Measurements from ENCODE around the gene GPR132. TPM values are rescaled to one million over a fixed set of nuclear protein-coding genes. Genes with fewer than 3 reads are reported as not detected.
"Not testable (repeated sequence)": the region's sequence is repeated elsewhere in the genome, so short reads cannot be mapped to it uniquely, and the experiment has no call there.

GPR132 gene
- total RNA-seq, 1 donor from 2014 or later: 0.07 TPM

DNA sequence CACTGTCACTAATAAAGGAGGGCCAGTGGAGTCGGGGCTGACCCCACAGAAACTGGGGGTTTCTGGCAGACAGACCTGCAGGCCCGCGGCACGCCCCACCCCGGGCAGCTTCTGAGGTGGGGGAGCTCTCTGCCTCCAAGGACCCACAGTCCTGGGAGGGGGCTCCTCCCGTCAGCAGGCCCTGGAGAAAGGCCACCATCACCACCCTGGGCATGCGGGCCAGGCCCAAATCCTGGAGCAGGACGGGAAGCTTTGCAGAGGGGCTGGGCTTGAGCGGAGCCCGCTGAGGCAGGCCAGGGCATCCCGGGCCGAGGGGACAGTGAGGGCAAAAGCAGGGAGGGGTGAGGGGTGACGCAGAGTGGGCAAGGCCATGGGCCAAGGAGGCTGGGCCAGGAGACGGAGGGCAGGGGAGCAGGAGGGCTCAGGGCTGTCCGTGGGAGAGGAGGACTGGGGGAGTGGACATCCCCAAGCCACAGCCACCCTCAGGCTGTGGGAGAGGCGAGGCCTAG lies 11.1 kb upstream of the GPR132 start:
- no peak for DNase-seq (ENCODE audit: low read depth, low spot score)

DNA sequence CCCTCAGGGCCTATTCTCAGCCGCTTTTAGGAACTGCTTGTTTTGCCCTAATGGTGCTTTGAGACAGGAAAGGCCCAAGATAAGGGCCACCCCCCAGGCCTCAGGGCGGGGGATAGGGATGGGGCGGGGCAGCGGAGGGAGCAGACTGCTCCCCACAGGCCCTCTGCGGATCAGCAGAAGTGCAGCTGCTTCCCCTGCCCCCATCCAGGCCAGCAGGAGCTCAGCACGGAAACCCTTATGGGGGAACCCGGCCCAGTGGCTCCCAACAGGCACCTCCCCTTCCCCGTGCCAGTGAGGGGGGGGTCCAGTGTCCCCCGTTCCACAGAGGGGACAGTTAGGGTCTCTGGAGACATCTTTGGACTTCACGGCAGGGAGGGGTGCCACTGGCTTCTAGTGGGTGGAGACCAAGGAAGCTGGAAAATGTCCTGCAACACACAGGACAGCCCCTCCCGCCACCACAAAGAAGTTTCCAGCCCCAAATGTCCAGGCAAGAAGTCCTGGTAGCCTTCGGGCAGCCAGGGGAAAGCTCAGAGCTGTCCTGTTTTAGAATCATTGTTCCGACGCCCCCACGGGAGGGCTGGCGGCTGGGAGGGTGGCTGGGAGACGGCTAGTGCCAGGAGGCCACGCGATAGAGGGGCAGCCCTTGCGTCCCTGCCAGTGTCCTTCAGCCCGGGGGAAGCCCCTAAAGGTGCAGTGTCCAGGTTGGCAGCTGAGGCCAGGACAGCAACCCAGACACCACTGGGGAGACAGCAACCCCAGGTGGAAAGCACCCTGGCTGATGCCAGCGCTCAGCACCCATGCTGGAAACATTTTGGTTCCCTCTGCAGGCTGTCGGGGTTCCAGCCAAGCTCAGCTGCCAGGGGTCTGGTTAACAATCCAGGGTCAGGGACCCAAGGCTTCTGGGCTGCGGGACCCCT lies 10.4 kb upstream of the GPR132 start:
- DNase-seq (ENCODE audit: low read depth, low spot score): no peak

DNA sequence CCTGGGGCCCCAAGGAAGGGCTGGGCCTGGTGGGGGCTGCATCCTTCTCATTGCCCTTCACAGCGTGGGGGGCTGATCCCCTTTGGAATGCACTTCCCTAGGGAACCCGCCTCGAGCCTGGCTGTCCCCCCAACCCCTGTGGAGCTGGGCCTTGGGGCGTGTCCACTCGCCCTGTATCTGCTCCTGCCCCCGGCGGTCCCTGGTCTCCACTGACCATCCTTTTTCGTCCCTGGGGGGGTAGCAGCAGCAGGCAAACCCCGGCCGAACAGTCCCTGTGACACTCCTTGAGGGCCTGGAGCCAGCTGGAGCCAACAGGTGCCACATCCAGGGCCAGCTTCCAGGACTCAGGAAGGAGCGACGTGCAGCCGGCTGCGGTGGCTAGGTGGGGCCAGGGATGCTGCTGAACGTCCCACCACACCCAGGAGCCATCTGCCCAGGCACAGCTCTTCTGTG lies 9.4 kb upstream of the GPR132 start:
- no peak for DNase-seq (ENCODE audit: low read depth, low spot score)

DNA sequence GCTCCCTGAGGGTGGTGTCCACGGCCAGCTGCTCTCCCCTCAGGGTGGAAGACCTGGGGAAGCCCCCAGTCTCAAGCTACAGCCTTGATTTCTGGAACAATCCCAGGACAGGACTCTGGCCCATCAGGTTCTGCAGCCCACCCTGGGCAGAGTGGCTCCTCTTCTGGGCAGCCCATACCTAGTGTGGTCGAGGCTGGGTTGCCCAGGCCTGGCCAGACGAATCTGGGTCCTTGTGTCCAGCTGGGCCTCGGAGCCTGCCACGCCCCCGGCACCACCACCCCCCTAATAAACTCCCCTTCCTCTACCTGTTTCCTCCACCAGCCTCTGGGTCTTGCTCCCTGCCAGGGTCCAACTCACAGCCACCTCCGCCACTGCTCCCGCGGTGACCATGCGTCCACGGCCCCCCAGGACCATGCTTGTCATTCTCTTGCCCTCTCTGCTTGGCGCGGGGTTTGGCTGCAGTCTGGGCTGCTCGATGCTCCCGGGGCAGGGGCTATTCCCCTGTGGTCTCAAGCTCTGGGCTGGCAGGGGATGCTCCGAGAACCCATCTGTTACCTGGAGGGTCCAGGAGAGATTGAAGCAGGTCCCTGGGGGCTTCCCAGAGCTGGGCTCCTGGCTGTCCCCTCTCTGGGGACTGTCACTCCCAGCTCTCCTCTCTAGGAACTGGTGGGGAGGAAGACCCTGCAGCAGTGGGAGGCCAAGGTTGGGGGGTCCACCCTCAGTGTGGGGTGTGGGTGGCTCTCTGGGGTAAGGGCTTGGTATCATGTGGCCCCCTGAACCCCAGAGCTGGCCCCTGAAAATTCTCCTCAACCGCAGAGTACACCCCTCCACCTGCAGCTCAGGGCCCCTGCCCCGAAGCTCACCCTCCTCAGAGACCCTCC lies 8.7 kb upstream of the GPR132 start:
- no peak for DNase-seq (ENCODE audit: low read depth, low spot score)

DNA sequence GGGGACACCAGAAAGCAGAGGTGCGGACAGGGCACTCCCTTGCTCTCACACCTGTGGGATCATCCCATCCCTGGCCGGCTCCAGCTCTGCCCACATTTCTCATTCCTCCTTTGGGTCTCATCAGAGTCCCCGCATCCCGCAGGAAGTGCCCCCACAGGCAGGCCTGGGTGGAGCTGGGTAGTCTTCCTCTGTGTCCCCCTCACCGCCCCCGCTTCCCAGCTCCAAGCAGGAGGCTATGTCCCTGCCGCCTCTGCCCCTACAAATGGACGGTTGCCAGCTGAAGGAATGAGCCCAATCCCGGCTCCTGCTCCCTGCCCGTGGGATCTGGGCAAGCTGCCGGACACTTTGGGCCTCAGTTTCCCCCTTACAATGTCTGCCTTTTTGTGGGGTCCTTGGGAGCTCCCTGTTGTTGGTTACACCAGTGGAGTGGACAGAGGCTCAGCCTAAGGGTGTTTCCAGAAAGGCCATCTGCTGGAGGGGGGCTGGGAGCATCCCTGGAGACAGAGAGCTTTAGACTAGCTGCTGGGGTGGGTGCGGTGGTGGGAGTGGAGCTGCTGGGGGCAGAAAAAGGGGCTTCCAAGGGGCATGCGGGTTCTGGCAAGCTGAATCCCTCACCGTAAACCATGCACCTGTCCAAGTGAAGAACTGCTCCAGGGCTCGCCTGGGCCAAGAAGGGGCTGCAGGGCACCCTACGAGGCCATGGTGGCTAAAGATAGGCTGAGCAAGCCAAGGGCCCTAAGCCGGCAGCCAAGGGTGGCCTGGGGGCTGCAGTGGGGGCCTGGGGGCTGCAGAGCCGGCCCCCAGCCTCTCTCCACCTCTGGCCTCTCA lies 7.9 kb upstream of the GPR132 start:
- DNase-seq (ENCODE audit: low read depth, low spot score): no peak

DNA sequence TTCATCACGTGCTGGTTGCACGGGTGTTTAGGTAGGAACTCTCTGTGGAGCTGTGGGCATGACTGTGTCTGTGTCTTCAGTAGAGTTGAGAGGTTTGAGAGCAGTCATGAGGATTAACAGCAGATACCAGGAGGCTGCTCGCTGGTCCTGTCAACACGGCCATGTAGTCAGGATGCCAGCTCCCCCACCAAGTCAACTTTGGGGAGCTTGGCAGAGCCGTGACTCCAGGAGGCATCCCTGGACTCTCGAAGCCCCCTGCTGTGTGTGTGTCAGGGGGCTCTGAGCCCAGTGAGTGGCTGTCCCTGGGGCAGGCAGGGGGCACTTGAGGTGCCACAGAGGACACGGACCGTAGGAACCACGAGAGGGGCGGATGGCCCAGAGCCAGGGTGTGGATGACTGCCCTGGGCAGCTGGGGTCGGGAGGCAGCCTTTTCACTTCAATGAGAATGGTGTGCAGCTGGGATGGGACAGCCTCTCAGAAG lies 7.2 kb upstream of the GPR132 start:
- no peak for DNase-seq (ENCODE audit: low read depth, low spot score)

DNA sequence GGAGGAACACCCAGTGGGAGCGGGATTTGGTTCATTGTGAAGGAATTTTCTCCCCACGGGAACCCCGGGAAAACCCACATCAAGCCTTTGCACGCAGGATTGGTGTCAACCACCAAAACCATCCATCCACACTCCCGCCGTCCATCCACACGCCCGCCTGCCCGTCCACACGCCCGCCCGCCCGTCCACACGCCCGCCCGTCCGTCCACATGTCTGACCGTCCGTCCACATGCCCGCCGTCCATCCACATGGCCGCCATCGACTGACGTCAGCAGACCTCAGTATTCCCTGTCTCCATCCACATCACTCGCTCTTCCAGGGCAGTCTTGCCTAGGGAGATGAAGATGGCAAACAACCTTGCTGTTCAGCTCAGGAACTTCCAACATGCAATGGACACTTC lies 6.7 kb upstream of the GPR132 start:
- no peak for DNase-seq (ENCODE audit: low read depth, low spot score)

DNA sequence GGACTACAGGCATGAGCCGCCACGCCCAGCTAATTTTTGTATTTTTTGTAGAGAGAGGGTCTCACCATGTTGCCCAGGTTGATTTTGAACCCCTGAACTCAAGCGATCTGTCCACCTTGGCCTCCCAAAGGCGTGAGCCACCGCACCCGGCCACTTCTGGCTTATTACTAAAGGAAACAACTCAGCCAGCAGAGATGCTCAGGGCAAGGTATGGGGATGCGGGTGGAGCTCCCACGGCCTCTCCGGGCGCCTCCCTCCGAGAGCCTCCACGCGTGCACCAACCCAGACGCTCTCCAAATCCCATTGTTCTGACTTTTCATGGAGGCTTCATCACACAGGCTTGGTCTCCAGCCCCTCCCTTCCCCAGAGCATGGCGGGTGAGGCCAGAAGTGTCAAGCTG lies 6.1 kb upstream of the GPR132 start:
- DNase-seq (ENCODE audit: low read depth, low spot score): no peak

DNA sequence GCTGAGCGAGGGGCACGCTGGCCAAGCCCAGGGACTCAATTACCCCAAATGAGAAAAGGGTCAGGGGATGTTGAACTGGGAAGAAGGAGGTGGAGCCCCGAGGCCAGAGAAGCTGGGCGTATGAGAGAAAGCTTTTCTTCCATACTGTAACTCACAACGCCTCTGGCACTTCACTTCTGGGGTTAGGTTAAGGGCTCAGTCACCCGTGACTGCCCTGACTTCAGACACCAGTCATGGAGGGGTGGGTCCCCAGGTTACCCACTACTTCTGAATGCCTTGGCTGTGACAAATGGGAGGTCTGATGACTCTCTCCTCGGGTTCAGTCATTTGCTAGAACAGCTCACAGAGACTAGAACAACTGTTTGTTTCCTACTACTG lies 5.5 kb upstream of the GPR132 start:
- no peak for DNase-seq (ENCODE audit: low read depth, low spot score)

DNA sequence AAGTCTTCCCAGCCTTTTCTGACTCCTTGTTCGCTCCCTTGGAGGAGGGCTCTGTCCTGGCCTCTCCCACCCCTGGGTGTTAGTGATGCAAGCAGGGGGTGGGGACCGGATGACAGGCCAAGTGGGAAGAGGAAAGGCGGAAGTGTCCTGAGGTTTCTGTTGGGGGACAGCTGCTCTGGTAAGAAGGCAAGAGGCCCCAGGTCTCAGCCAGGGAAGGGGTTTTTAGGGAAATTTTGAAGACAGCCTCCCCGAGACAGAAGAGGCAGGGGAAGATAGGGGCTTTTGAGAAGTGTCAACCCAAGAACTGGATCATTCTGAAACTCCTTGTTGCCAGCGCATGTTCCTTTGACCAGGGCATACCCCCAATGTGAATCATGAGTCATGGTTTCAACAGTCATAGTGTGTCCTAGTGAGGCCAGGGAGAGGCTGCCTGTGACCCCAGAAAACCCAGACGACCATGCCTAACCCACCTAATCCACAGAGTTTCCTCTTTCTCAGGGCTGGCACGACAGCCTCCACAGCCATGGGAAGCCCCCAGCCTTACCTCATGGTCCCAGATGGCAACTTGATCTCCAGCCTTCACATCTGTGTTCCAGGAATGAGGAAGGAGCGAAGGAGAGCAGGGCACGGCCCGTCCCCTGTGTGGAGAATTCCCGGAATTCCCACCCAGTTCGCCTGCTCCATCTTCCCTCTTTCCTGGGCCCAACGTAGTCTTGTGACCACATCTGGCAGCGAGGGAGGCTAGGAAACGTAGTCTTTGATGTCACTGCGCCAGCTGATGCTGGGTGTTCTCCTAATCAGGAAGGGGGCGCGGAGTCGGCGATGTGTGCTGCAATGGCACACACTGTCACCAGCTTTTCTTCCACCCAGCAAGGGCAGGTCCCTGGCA lies 4.9 kb upstream of the GPR132 start:
- DNase-seq (ENCODE audit: low read depth, low spot score): no peak

DNA sequence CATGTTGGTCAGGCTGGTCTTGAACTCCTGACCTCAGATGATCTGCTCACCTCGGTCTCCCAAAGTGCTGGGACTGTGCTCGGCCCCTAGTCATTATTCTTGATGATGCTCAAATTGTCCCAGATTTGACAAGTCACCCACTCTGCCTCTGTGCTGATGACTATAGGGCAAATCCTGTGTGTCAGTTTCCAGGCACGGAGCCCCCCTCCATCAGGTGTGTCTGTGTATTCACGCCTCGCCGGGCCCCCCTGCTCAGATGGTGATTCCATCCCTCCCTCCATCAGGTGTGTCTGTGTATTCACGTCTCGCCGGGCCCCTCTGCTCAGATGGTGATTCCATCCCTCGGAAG lies 4.3 kb upstream of the GPR132 start:
- no peak for DNase-seq (ENCODE audit: low read depth, low spot score)

DNA sequence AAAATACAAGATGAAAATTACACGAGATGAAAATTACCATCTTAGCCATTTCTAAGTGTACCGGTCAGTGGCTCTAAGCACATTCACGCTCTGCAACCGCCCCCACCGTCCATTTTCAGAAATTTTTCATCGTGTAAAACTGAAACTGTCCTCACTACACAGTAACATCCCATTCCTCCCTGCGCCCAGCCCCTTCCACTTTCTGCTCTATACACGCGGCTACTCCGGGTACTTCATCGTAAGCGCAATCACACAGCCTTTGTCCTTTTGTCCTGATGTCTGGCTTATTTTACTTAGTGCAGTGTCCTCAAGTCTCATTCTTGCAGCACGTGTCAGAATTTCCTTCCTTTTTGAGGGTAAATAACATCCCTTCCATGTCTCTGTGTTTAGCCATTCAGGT lies 3.6 kb upstream of the GPR132 start:
- no peak for DNase-seq (ENCODE audit: low read depth, low spot score)

DNA sequence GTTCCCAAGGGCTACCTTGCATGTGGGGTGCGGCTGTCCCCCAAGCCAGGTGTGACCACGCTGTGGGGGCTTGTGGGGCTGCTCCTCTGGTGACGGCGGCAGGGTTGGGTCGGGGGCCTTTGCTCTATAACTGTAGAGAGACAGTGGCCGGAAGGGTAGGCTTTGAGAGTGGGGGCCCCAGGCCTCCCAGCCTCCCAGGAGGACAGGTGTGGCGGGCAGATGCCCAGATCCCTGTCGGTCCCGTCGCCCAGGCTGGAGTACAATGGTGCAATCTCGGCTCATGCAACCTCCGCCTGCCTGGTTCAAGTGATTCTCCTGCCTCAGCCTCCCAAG lies 2.7 kb upstream of the GPR132 start:
- no peak for DNase-seq (ENCODE audit: low read depth, low spot score)

DNA sequence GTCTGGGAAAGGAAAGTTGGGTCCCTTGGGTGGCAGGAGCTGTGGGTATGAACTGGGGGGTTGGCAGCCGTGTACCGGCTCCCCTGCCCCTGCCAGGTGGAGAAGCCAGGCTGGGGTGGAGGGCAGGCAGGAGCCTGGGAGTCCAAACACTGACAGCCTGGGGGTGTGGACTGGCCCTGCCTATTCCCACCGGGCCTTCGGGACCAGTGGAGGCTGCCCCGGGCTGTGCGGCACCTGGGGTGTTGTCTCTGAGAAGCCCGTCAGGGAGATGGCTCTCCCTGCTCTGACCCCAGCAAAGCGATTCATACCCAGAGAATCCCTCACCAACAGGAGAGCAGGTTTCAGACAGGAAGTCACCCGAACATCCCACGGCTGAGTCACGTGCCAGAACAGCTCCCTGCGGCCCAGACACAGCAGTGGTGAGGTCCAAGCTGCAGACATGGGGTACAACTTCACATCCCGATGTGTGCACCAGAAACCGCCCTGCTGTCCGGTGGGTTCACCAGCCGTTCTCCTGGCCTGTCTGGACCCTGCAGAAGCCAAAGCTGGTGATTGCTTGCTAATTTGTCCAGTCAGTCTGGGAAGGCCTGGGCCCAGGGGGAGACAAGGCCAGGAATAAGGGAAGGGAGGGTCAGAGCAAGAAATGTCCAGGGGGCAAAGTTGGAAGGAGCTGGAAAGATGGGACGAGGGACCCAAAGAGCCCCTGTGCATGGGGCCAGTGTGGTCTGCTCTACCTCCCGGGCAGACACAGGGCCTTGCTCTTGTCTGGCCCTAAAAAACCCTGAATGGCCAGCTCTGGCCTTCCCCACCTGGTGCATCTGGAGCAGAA lies 2.1 kb upstream of the GPR132 start:
- no peak for DNase-seq (ENCODE audit: low read depth, low spot score)

DNA sequence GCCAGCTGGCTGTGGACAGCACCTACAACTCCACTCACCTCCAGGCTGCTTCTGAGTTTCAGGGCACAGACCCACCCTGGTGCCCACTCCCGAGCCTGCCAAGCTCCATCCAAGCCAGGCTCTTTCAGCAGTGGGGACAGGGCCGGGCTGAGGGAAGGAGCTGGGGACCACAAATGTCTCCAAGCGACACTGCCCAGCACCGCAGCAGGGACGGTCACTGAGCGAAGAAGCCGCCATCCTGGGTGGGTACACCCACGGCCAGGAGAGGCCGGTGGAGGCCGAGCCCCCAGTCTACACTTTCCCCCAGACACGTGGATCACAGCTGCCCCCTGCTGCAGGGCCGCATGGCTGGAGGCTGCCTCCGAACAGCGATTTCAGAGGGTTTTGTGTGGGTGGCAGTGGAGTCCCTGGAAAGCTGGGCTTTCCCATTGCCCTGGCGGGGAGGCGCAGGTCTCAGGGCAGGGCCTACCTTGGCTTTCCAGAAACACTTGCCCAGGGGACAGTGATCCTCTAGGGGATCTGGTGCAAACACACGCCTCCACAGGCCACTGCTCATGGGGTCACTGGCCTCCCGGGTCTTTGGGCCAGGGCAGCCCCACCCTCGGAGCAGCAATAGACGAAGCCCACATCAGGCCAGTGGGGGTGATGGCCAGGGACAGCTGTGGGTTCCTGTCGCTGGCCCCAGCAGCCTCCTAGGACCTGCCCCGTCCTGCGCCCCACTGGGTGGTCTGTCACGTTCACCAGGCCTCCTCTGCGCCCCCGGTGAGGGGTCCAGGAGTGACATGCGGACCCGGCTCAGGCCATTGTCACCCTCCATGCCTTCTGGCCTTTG lies 1.2 kb upstream of the GPR132 start:
- DNase-seq (ENCODE audit: low read depth, low spot score): no peak

DNA sequence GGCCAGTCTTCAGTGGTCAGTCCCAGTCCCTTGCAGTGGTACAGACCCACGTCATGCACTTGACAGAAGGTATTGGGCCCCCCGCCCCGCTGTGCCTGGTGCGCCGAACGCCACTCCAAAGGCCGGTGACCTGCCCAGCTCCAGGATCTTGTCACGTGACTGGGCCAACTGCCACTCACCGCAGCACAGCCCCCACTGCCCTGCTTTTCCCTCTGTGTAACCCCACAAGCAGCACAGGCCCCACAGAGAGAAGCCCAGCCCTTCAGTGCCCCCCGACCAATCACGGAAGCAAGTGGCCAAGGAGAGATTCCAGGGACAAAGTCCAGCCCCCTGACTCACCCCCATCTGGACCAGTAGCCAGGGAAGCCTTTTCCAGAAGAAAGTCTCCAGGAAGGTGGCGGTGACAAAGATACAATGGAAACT lies 498 bp downstream of the GPR132 start:
- no peak for DNase-seq (ENCODE audit: low read depth, low spot score)

DNA sequence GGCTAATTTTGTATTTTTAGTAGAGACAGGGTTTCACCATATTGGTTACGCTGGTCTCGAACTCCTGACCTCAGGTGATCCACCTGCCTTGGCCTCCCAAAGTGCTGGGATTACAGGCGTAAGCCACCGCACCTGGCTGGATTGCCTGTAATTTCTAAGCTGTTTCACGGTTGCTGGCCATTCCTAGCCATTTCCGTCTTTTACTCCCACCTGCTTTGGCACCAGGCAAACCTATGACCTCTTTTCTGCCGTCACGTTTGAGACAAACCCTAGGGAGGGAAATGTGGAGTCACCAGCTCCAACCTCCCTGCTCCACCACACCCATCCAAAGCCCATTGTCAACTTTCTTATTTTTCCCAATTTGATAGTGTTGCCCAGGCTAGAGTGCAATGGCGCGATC lies 1.2 kb downstream of the GPR132 start:
- DNase-seq (ENCODE audit: low read depth, low spot score): no peak

DNA sequence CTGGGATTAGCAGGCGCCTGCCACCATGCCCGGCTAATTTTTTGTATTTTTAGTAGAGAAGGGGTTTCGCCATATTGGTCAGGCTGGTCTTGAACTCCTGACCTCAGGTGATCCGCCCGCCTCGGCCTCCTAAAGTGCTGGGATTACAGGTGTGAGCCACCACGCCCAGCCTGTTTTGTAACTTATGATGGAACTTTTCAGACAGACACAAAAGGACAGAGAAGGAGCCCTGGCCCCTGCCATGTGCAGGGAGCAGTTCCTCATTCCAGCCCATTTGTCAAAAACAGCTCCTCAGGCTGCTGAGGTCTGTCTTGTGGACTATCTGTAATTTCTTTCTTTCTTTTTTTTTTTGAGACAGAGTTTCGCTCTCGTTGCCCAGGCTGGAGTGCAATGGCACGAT lies 1.7 kb downstream of the GPR132 start:
- DNase-seq (ENCODE audit: low read depth, low spot score): not testable (repeated sequence)

DNA sequence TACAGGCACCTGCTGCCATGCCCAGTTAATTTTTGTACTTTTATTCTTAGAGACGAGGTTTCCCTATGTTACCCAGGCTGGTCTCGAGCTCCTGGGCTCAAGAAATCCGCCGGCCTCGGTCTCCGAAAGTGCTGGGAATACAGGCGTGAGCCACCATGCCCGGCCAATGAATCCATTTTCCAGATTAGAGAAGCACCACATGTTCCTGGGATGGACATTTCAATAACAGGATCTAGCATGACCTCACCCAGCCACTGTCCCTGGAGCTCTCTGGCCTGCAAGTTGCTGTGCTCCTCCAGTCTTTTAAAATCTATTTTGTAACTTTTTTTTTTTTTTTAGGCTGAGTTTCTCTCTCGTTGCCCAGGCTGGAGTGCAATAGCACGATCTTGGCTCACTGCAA lies 2.2 kb downstream of the GPR132 start:
- no peak for DNase-seq (ENCODE audit: low read depth, low spot score)
